Measurements from ENCODE around the gene HNF1B.
"Not testable (repeated sequence)": the region's sequence is repeated elsewhere in the genome, so short reads cannot be mapped to it uniquely, and the experiment has no call there.

Gene HNF1B

GRCh38 chr17:37744961-37745800 is at the start of gene HNF1B:
HNF1B (minus strand) TSS chr17:37745059; CDS start chr17:37744884, 175 bp downstream.
- no peak for DNase-seq (ENCODE audit: low read depth)

GRCh38 chr17:37792787-37793186 is 47.9 kb upstream of the HNF1B start:
- DNase-seq (ENCODE audit: low read depth) = peak; percentile 59

GRCh38 chr17:37791447-37792399 is 46.9 kb upstream of the HNF1B start:
- DNase-seq (ENCODE audit: low read depth) = peak; percentile 37

GRCh38 chr17:37789771-37790541 is 45.1 kb upstream of the HNF1B start:
- DNase-seq (ENCODE audit: low read depth) = no peak

- no peak for DNase-seq (ENCODE audit: low read depth)
Observed at GRCh38 chr17:37789021-37789565, 44.2 kb upstream of the HNF1B start.

- no peak for DNase-seq (ENCODE audit: low read depth)
Observed at GRCh38 chr17:37788526-37788925, 43.7 kb upstream of the HNF1B start.

- peak; percentile 6 for DNase-seq (ENCODE audit: low read depth)
Observed at GRCh38 chr17:37787055-37787757, 42.3 kb upstream of the HNF1B start.

- no peak for DNase-seq (ENCODE audit: low read depth)
Observed at GRCh38 chr17:37786481-37786880, 41.6 kb upstream of the HNF1B start.

- DNase-seq (ENCODE audit: low read depth) = not testable (repeated sequence)
Observed at GRCh38 chr17:37782460-37782859, 37.6 kb upstream of the HNF1B start.

GRCh38 chr17:37781451-37781850 is 36.6 kb upstream of the HNF1B start:
- DNase-seq (ENCODE audit: low read depth) = no peak

- DNase-seq (ENCODE audit: low read depth) = no peak
Observed at GRCh38 chr17:37779554-37779953, 34.7 kb upstream of the HNF1B start.

GRCh38 chr17:37774504-37774903 is 29.6 kb upstream of the HNF1B start:
- DNase-seq (ENCODE audit: low read depth) = no peak

GRCh38 chr17:37772982-37773381 is 28.1 kb upstream of the HNF1B start:
- DNase-seq (ENCODE audit: low read depth) = no peak

GRCh38 chr17:37770631-37771518 is 26.0 kb upstream of the HNF1B start:
- DNase-seq (ENCODE audit: low read depth) = peak; percentile 49

- DNase-seq (ENCODE audit: low read depth) = no peak
Observed at GRCh38 chr17:37769050-37769449, 24.2 kb upstream of the HNF1B start.

- DNase-seq (ENCODE audit: low read depth) = no peak
Observed at GRCh38 chr17:37768438-37768837, 23.6 kb upstream of the HNF1B start.

GRCh38 chr17:37766971-37767370 is 22.1 kb upstream of the HNF1B start:
- DNase-seq (ENCODE audit: low read depth) = no peak

GRCh38 chr17:37764383-37764782 is 19.5 kb upstream of the HNF1B start:
- DNase-seq (ENCODE audit: low read depth) = no peak

- no peak for DNase-seq (ENCODE audit: low read depth)
Observed at GRCh38 chr17:37762666-37763065, 17.8 kb upstream of the HNF1B start.

GRCh38 chr17:37761961-37762360 is 17.1 kb upstream of the HNF1B start:
- DNase-seq (ENCODE audit: low read depth) = no peak

Measured in amniotic epithelial cell (primary cell).